HG03342 (cell line): ENCODE results near the gene METAP1D.
"Not testable (repeated sequence)": the region's sequence is repeated elsewhere in the genome, so short reads cannot be mapped to it uniquely, and the experiment has no call there.

Experiments
- ATAC-seq: cut with Tn5 transposase; IDR thresholded peaks from one replicate; pipeline ENCODE4 v1.9.1; 2021; ENCODE audit warnings: mild to moderate bottlenecking, moderate library complexity; ENCODE audit not compliant: unreplicated experiment

The METAP1D gene

GRCh38 chr2:172047566-172048507 is 48.1 kb downstream of the METAP1D start:
- no peak for ATAC-seq

- no peak for ATAC-seq
These were observed 49.1 kb downstream of the METAP1D start for GRCh38 chr2:172048508-172049503.

- ATAC-seq = no peak
These were observed 49.9 kb downstream of the METAP1D start for GRCh38 chr2:172049567-172050120.

- ATAC-seq = no peak
These were observed 50.8 kb downstream of the METAP1D start for GRCh38 chr2:172050479-172051125.

- ATAC-seq = no peak
These were observed 52.5 kb downstream of the METAP1D start for GRCh38 chr2:172052000-172052983.

GRCh38 chr2:172053486-172053885 is 53.7 kb downstream of the METAP1D start:
- no peak for ATAC-seq

- ATAC-seq = no peak
These were observed 56.5 kb downstream of the METAP1D start for GRCh38 chr2:172056293-172056692.

GRCh38 chr2:172058660-172059059 is 58.9 kb downstream of the METAP1D start:
- no peak for ATAC-seq

DNA sequence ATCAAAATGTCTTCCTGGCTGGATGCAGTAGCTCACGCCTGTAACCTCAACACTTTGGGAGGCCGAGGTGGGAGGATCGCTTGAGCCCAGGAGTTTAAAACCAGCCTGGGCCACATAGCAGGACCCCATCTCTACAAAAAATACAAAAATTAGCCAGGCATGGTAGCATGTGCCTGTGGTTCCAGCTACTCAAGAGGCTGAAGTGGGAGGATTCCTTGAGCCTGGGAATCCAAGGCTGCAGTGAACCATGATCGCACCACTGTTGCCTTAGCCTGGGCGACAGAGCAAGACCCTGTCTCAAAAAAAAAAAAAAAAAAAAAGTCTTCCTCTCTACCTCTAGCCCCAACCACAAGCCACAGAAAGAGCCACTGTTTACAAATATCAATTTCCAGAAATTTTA is 60.4 kb downstream of the METAP1D start:
- not testable (repeated sequence) for ATAC-seq

DNA sequence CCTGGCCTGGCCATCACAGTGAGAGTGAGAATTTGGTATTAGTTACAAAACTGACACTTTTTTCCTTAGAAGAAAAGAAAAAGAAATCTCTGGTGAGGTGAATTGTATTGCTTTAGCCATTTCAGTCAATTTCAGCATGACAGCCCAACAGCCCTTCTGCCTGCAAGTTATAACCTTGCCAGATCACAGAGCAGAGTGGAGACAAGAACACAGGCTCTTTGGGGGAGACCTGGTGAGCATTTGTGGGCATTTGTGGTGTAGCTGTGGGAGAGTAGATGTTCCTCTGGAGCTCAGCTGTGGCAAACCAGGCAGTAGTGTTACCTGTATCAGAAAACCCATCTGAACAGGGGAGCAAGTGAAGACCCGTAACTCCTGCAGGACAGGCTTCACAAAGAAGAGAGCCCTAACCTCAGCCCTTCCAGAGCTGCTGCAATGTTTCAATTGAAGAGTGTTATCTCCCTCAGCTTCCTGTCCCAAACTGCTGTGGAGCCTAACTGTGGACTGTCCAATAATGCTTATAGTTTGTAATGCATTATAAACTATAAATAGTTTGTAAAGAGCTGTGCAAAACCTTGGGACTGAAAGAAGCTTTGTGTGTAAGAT is 62.8 kb downstream of the METAP1D start:
- no peak for ATAC-seq

GRCh38 chr2:172063446-172063845 is 63.7 kb downstream of the METAP1D start:
- ATAC-seq = no peak

DNA sequence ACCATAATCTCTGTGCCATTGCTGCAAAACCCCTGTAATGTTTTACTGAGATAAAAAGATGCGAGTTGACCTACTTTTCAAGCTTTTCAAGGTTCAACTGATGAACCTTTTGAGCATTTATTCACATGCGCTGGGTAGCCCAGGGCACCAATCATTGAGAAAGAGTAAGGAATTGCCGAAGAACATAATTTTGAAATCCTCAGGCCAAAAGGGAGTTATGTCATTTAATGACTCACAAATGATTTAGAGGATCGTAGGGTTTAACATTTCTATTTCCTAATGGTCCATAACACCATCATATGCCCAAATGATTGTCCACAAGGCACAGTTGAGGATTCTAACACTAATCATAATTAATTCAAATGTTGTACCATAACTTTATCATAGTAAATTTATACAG is 65.4 kb downstream of the METAP1D start:
- no peak for ATAC-seq

GRCh38 chr2:172066394-172066886 is 66.7 kb downstream of the METAP1D start:
- no peak for ATAC-seq

DNA sequence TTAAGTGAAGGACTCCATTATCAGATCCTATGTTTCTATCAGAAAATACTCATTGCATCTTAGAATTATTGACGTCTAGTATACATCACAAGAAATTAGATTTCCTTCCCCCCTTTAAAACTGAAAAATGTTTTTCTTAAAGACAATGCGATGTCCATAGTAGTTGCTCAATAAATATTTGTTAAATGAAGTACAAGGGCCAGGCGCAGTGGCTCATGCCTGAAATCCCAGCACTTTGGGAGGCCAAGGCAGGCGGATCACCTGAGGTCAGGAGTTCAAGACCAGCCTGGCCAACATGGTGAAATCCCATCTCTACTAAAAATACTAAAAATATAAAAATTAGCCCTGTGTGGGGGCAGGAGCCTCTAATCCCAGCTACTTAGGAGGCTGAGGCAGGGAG is 68.2 kb downstream of the METAP1D start:
- not testable (repeated sequence) for ATAC-seq

- no peak for ATAC-seq
These were observed 71.2 kb downstream of the METAP1D start for GRCh38 chr2:172070936-172071335.

DNA sequence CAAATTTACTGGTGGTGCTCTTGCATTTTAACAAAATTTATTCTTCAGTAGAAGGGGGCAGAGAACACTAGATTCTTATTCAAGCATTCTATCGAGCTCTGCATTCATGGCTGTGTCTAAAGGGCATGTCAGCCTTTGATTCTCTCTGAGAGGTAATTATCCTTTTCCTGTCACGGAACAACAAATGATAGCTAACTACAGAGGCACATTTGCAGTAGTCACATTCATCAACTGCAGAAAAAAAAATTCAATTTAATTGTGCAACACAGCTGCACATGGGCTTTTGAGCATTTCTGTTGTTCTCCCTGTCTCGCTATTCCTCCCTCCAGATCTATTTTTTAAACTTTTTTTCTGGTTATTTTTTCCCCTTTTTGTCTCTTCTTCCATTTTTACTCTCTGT is 72.5 kb downstream of the METAP1D start:
- ATAC-seq = no peak

DNA sequence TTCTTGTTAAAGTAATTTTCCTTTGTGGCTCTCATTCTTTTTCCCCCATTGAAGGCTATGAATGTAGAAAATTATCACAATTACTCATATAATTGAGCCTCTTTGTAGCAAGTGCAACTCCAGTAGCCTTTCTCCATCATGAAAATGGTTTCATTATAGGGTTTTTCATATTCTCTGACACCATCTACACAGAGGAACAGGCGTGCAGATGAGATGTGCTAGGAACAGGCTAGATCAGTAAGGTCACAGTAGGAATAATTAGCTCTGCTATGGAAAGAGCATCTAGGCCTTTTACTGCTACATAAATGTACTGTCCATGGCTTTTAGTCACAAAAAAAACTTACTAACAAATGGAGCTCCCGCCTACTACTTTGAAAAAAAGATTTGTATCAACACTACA is 73.0 kb downstream of the METAP1D start:
- ATAC-seq = no peak

- ATAC-seq = no peak
These were observed 73.8 kb downstream of the METAP1D start for GRCh38 chr2:172073518-172073917.

GRCh38 chr2:172074254-172074653 is 74.5 kb downstream of the METAP1D start:
- no peak for ATAC-seq
